ENCODE data around the gene LCE3E.
"Not testable (repeated sequence)": the region's sequence is repeated elsewhere in the genome, so short reads cannot be mapped to it uniquely, and the experiment has no call there.

LCE3E gene

DNA sequence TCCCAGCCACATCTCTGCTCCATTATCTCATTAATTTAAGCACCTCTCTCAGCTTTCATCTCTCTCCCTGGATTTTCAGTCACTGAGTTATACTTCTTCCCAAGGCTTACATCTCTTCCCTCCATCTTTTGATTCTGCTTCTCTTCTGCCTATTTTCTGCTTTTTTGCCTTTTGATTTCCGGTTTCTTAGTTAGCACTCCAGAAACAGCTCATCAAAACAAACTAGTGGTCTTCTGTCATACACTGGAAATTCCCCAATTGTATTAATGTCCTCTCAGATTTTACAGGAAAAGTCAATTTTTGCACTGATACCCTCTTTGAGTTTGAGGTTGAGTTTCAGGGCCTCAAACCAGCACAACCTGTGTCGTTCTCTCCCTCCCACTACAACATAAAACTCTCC, 1.5 kb downstream of the LCE3E start:
- H3K27me3 ChIP-seq (ENCODE audit: control insufficient read depth, insufficient read depth, low read length, poor library complexity, severe bottlenecking) = no peaks in the 10 kb centered on the region
- H3K4me1 ChIP-seq (ENCODE audit: control insufficient read depth, insufficient read depth, low read length) = no peaks in the 10 kb centered on the region
- H3K9me3 ChIP-seq (ENCODE audit: control insufficient read depth, low read length) = peaks cover 10% of the 10 kb centered on the region
- WGBS, 2 experiments = 56 to 65% methylated on average over 2 of the region's 2 CpGs
- H3K27ac ChIP-seq (ENCODE audit: insufficient read depth, low read depth, low read length, poor library complexity, severe bottlenecking) = no peak overlapping the region
- no peaks in the 10 kb centered on the region for H3K36me3 ChIP-seq (ENCODE audit: control insufficient read depth, insufficient read depth, low read length)
- no peak overlapping the region for H3K4me3 ChIP-seq (ENCODE audit: insufficient read depth, low read depth, low read length)

DNA sequence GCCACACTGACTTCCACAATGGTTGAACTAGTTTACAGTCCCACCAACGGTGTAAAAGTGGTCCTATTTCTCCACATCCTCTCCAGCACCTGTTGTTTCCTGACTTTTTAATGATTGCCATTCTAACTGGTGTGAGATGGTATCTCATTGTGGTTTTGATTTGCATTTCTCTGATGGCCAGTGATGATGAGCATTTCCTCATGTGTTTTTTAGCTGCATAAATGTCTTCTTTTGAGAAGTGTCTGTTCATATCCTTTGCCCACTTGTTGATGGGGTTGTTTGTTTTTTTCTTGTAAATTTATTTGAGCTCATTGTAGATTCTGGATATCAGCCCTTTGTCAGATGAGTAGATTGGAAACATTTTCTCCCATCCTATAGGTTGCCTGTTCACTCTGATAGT, 18.2 kb downstream of the LCE3E start:
- not testable (repeated sequence) for H3K27me3 ChIP-seq (ENCODE audit: control insufficient read depth, insufficient read depth, low read length, poor library complexity, severe bottlenecking); H3K9me3 ChIP-seq (ENCODE audit: control insufficient read depth, low read length); H3K4me3 ChIP-seq (ENCODE audit: insufficient read depth, low read depth, low read length); H3K36me3 ChIP-seq (ENCODE audit: control insufficient read depth, insufficient read depth, low read length); H3K4me1 ChIP-seq (ENCODE audit: control insufficient read depth, insufficient read depth, low read length); H3K27ac ChIP-seq (ENCODE audit: insufficient read depth, low read depth, low read length, poor library complexity, severe bottlenecking)
- no CpG with 5 or more reads among the region's 1 CpG for WGBS, 2 experiments

DNA sequence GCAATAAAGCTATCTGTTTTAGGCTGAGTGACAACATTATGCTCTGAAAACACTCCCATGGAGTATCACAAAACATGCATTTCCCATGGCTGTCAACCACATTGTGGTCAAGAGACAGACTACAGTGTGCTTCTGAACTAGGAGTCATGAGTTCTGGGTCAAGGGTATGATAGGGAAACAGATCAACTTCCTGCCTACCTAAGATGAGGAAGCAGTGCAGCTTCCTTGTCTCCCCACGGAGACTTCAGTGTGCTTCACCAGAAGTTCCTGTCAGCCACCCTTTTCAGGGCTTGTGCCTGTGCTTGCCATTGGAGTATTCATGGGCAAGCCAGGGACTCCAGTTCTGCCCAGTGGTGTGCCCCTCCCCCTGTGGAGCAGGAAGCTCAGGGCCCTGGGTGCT, 19.9 kb downstream of the LCE3E start:
- no peak overlapping the region for H3K4me3 ChIP-seq (ENCODE audit: insufficient read depth, low read depth, low read length)
- WGBS, 2 experiments = 37 to 40% methylated on average over 1 of the region's 1 CpG

DNA sequence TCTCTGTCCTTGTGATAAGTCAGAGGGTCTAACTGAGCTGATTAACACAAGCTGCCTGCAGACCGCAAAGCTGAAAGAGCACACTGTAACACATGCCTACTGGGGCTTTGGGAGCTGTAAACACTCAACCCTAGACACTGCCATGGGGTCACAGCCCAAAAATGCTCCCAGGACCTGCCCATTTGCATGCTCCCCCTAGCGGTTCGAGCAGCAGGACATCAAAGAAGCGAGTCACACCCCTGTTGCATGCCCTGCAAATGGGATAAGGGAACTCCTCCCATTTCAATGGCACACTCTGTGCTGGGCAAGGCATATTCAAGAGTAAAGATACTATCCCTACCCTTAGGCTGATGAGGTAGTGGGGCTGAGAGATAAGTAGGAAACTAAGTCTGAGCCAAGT, 22.8 kb downstream of the LCE3E start:
- H3K27me3 ChIP-seq (ENCODE audit: control insufficient read depth, insufficient read depth, low read length, poor library complexity, severe bottlenecking) = no peaks in the 10 kb centered on the region
- WGBS, 2 experiments = 68 to 70% methylated on average over 4 of the region's 4 CpGs
- H3K9me3 ChIP-seq (ENCODE audit: control insufficient read depth, low read length) = peaks cover 1% of the 10 kb centered on the region
- H3K4me1 ChIP-seq (ENCODE audit: control insufficient read depth, insufficient read depth, low read length) = no peaks in the 10 kb centered on the region
- H3K27ac ChIP-seq (ENCODE audit: insufficient read depth, low read depth, low read length, poor library complexity, severe bottlenecking) = no peak overlapping the region
- H3K36me3 ChIP-seq (ENCODE audit: control insufficient read depth, insufficient read depth, low read length) = no peaks in the 10 kb centered on the region
- H3K4me3 ChIP-seq (ENCODE audit: insufficient read depth, low read depth, low read length) = no peak overlapping the region

More for the DNA sequence above, 19.9 kb downstream of the LCE3E start:
- no peaks in the 10 kb centered on the region for H3K27me3 ChIP-seq (ENCODE audit: control insufficient read depth, insufficient read depth, low read length, poor library complexity, severe bottlenecking)
- H3K9me3 ChIP-seq (ENCODE audit: control insufficient read depth, low read length) = no peaks in the 10 kb centered on the region
- no peaks in the 10 kb centered on the region for H3K4me1 ChIP-seq (ENCODE audit: control insufficient read depth, insufficient read depth, low read length)
- no peaks in the 10 kb centered on the region for H3K36me3 ChIP-seq (ENCODE audit: control insufficient read depth, insufficient read depth, low read length)
- H3K27ac ChIP-seq (ENCODE audit: insufficient read depth, low read depth, low read length, poor library complexity, severe bottlenecking) = no peak overlapping the region

DNA sequence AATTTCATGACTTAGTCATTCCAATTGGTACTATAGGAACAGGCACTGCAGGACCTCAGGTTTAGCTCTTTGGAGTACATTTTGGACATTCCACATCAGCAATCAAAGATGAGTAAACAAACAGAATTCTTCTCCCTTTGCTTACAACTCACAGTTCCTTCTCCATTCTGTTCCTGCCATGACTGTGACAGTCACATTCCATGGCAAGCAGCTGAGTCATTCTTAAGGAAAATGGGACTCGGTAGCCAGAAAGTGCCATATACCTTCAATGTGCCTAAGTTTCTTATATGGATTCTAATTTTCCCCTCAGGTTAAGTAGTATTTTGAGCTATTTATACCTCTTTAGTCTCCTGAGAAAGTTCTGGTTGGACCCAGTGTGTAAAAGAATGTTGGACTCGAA, 26.7 kb downstream of the LCE3E start:
- peaks cover 20% of the 10 kb centered on the region for H3K9me3 ChIP-seq (ENCODE audit: control insufficient read depth, low read length)
- no peaks in the 10 kb centered on the region for H3K4me1 ChIP-seq (ENCODE audit: control insufficient read depth, insufficient read depth, low read length)
- no peaks in the 10 kb centered on the region for H3K36me3 ChIP-seq (ENCODE audit: control insufficient read depth, insufficient read depth, low read length)
- 50 to 93% methylated on average over 1 to 2 of the region's 2 CpGs for WGBS, 2 experiments
- no peak overlapping the region for H3K4me3 ChIP-seq (ENCODE audit: insufficient read depth, low read depth, low read length)
- H3K27ac ChIP-seq (ENCODE audit: insufficient read depth, low read depth, low read length, poor library complexity, severe bottlenecking) = no peak overlapping the region
- no peaks in the 10 kb centered on the region for H3K27me3 ChIP-seq (ENCODE audit: control insufficient read depth, insufficient read depth, low read length, poor library complexity, severe bottlenecking)

DNA sequence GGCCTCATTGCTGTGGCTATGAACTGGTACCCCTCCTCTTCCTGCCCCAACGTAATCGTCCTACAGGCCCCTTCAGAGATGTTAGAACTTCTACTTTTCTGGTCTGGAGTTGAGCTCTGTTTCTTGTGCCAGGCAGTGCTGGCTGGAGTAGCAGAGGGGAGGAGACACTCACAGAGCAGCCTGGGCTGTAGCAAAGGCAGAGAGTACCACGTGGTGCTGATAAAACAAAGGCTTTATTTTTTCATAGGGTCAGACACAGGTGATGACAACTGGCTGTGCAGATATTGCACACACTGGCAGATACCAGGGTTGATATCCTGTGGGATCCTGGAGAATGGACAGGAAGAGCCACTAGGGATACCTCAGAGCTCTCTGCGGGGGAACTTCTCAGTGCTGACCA, 29.1 kb downstream of the LCE3E start:
- 41 to 47% methylated on average over 4 of the region's 4 CpGs for WGBS, 2 experiments
- H3K27me3 ChIP-seq (ENCODE audit: control insufficient read depth, insufficient read depth, low read length, poor library complexity, severe bottlenecking) = no peaks in the 10 kb centered on the region
- H3K9me3 ChIP-seq (ENCODE audit: control insufficient read depth, low read length) = peaks cover 23% of the 10 kb centered on the region
- no peaks in the 10 kb centered on the region for H3K4me1 ChIP-seq (ENCODE audit: control insufficient read depth, insufficient read depth, low read length)
- H3K36me3 ChIP-seq (ENCODE audit: control insufficient read depth, insufficient read depth, low read length) = no peaks in the 10 kb centered on the region
- no peak overlapping the region for H3K4me3 ChIP-seq (ENCODE audit: insufficient read depth, low read depth, low read length)
- H3K27ac ChIP-seq (ENCODE audit: insufficient read depth, low read depth, low read length, poor library complexity, severe bottlenecking) = no peak overlapping the region

DNA sequence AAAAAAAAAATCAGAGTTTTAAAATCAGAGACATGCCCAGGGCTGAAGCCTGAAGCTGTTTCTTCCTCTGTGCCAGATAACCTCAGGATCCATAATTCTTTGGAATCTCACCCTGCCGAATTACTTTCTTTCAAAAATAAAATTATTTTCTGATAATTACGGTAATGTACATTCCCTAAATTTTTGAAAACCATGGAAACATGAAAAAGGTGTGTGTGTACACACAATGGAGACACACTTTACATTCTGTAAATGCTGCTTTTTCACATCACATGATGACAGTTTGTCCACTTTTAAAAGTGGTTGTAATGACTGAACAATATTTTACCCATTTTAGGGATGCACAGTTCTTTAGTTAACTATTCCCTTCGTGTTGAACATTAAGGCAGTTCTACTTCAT, 30.8 kb downstream of the LCE3E start:
- H3K27ac ChIP-seq (ENCODE audit: insufficient read depth, low read depth, low read length, poor library complexity, severe bottlenecking) = no peak overlapping the region
- peaks cover 26% of the 10 kb centered on the region for H3K9me3 ChIP-seq (ENCODE audit: control insufficient read depth, low read length)
- H3K4me1 ChIP-seq (ENCODE audit: control insufficient read depth, insufficient read depth, low read length) = no peaks in the 10 kb centered on the region
- no peaks in the 10 kb centered on the region for H3K27me3 ChIP-seq (ENCODE audit: control insufficient read depth, insufficient read depth, low read length, poor library complexity, severe bottlenecking)
- 20 to 66% methylated on average over 1 to 3 of the region's 3 CpGs for WGBS, 2 experiments
- H3K4me3 ChIP-seq (ENCODE audit: insufficient read depth, low read depth, low read length) = no peak overlapping the region
- no peaks in the 10 kb centered on the region for H3K36me3 ChIP-seq (ENCODE audit: control insufficient read depth, insufficient read depth, low read length)

DNA sequence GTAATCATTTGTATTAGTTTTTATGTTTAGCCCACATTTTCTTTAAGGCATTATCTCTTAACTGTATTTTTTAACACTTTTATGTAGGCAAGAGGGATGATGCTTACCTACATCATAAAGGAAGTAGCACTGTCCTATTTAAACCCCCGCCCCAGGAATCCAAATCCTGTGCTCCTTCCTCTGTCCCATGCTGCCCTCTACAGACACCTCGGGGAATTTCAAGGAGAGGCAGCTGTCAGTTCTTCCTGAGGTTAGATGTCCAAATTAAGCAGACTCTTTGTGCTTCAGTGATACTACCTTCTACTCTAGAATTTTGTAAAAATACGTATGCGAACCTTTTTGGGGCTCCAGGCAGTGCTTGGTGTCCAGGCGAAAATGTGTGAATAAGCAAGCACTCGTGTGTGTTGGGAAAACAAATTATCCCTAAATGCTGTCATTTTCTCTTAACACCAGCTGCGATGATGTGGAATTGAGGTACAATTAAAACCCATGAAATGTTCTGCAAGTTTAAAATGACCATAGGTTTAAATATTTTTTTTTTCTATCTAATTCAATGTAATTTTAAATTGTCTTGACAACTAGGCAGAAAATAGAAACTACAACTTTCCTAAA, 33.1 kb downstream of the LCE3E start:
- H3K9me3 ChIP-seq (ENCODE audit: control insufficient read depth, low read length) = peaks cover 22% of the 10 kb centered on the region
- no peaks in the 10 kb centered on the region for H3K27me3 ChIP-seq (ENCODE audit: control insufficient read depth, insufficient read depth, low read length, poor library complexity, severe bottlenecking)
- H3K4me1 ChIP-seq (ENCODE audit: control insufficient read depth, insufficient read depth, low read length) = no peaks in the 10 kb centered on the region
- no peak overlapping the region for H3K27ac ChIP-seq (ENCODE audit: insufficient read depth, low read depth, low read length, poor library complexity, severe bottlenecking)
- 58 to 71% methylated on average over 6 to 7 of the region's 7 CpGs for WGBS, 2 experiments
- no peak overlapping the region for H3K4me3 ChIP-seq (ENCODE audit: insufficient read depth, low read depth, low read length)
- no peaks in the 10 kb centered on the region for H3K36me3 ChIP-seq (ENCODE audit: control insufficient read depth, insufficient read depth, low read length)

DNA sequence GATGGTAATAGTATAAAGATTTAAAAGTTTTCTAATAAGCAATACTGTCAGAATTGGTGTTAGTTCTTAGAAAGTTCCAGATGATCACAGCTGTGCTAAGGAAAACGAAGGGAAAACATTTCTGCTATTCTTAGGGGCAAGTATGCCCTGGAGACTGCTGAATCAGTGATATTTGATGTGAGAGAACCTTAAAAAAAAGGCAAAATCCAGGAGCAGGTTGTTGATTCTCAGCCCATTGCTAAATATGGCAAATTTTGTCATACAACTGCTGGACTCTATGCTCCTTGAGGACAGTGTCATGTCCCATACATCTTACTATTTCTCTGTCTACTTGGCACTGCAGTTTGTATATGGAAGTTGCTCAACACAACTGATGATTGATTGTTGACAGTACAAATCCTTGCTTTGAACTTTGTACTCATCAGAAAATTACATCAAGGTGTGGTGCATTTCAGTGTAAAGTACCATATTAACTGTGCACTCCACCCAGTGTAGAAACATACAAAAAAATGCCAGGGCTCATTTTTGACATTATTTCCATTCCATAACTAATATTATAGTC, 41.4 kb downstream of the LCE3E start:
- Histone ChIP-seq H3K4me3 (ENCODE audit: insufficient read depth, low read depth, low read length) (no peak overlapping the region), H3K9me3 (ENCODE audit: control insufficient read depth, low read length) (peaks cover 9% of the 10 kb centered on the region), H3K27me3 (ENCODE audit: control insufficient read depth, insufficient read depth, low read length, poor library complexity, severe bottlenecking) (no peaks in the 10 kb centered on the region), H3K27ac (ENCODE audit: insufficient read depth, low read depth, low read length, poor library complexity, severe bottlenecking) (no peak overlapping the region), H3K36me3 (ENCODE audit: control insufficient read depth, insufficient read depth, low read length) (no peaks in the 10 kb centered on the region), H3K4me1 (ENCODE audit: control insufficient read depth, insufficient read depth, low read length) (no peaks in the 10 kb centered on the region)
- 6 to 13% methylated on average over 1 of the region's 1 CpG for WGBS, 2 experiments

DNA sequence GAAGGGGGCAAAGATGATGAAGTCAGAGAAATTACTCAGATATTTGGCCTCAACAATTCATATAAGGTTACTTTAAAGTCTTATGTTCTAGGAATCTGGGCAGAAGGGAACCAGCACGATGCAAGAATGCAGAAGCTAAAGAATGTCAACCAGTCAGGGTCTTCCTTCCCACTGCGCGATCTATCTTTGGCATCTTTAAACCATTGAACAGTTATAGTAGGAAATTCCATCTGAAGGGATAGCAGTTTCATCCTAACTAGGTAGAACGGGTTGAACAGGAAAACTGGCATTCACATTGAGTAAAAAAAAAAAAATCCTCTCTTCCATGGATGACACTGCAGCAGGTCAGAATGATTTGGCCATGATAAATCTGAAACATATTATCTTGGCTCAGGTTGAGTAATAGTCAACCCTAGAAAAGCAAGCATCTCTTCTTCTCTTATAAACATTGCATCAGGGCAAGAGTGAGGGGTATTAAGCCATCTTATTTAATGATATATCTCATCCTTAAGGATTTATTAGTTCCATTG, 46.0 kb downstream of the LCE3E start:
- 53 to 58% methylated on average over 4 of the region's 4 CpGs for WGBS, 2 experiments
- Histone ChIP-seq H3K27ac (ENCODE audit: insufficient read depth, low read depth, low read length, poor library complexity, severe bottlenecking) (no peak overlapping the region), H3K27me3 (ENCODE audit: control insufficient read depth, insufficient read depth, low read length, poor library complexity, severe bottlenecking) (no peaks in the 10 kb centered on the region), H3K9me3 (ENCODE audit: control insufficient read depth, low read length) (peaks cover 16% of the 10 kb centered on the region), H3K4me3 (ENCODE audit: insufficient read depth, low read depth, low read length) (no peak overlapping the region), H3K4me1 (ENCODE audit: control insufficient read depth, insufficient read depth, low read length) (no peaks in the 10 kb centered on the region), H3K36me3 (ENCODE audit: control insufficient read depth, insufficient read depth, low read length) (no peaks in the 10 kb centered on the region)

All from ectodermal cell (in vitro differentiated cells).